Activated naive CD4-positive, alpha-beta T cell treated with anti-CD3 and anti-CD28 coated beads, Interleukin-2, amount 10 ng/mL, durations not matched to agents 7 days and 5 days (primary cell): Measurements from ENCODE around the gene PGLYRP1.

ENCODE experiments used
- CTCF ChIA-PET: fragments of 350-600 bp; sonication (Branson Sonifier 250); formaldehyde crosslinking; loops from one replicate; lab custom pipeline; 2021; ENCODE audit warnings: antibody characterized with exemption; lab: Charles Lee
- DNase-seq: peaks from one replicate; pipeline ENCODE4 v3.0.0-alpha.2; 2020
- H3K27ac Mint-ChIP-seq: one replicate; pipeline ENCODE4 v1.8.0; 2021; ENCODE audit warnings: mild to moderate bottlenecking, moderate library complexity, mixed read lengths
- H3K27me3 Mint-ChIP-seq: one replicate; pipeline ENCODE4 v1.8.0; 2021; ENCODE audit warnings: mild to moderate bottlenecking, mixed read lengths
- H3K36me3 Mint-ChIP-seq: one replicate; pipeline ENCODE4 v1.8.0; 2021; ENCODE audit warnings: mixed read lengths
- H3K4me1 Mint-ChIP-seq: one replicate; pipeline ENCODE4 v1.8.0; 2021; ENCODE audit warnings: mixed read lengths
- H3K4me3 Mint-ChIP-seq: one replicate; pipeline ENCODE4 v1.8.0; 2021; ENCODE audit warnings: mild to moderate bottlenecking, moderate library complexity, mixed read lengths
- H3K9me3 Mint-ChIP-seq: one replicate; pipeline ENCODE4 v1.8.0; 2021; ENCODE audit warnings: mixed read lengths

Gene PGLYRP1

DNA sequence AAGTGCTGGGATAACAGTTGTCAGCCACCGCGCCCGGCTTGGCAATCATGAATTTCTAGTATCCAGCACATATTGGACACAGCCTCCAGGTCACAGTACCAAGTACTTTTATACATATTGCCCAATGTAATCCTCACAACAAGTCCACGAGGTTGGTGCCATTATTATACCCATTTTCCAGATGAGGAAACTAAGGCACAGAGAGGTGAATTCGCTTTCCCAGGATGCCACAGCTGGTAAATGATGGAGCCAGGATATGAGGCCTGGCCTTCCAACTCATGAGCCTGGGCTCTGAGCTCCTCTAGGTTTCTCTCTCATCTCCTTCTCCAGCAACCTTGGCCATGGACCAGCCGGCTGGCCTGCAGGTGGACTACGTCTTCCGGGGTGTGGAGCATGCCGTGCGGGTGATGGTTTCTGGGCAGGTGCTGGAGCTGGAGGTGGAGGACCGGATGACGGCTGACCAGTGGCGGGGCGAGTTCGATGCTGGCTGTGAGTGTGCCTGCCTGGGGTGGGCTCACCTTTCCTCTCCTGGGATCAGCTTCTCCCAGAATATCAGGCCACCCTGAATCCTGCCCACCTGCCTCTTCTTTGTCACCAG is 20.1 kb downstream of the PGLYRP1 start:
- no peak overlapping the region for H3K4me3 Mint-ChIP-seq
- no peak overlapping the region for H3K27ac Mint-ChIP-seq
- peaks cover 17% of the 10 kb centered on the region for H3K27me3 Mint-ChIP-seq
- H3K4me1 Mint-ChIP-seq = peaks cover 33% of the 10 kb centered on the region
- no peak for DNase-seq
- CTCF ChIA-PET = no interaction called here
- H3K36me3 Mint-ChIP-seq = peaks cover 4% of the 10 kb centered on the region
- H3K9me3 Mint-ChIP-seq = no peaks in the 10 kb centered on the region

GRCh38 chr19:46000491-46001246 is 22.2 kb downstream of the PGLYRP1 start:
- CTCF ChIA-PET = no interaction called here
- H3K27me3 Mint-ChIP-seq = peaks cover 17% of the 10 kb centered on the region
- H3K4me1 Mint-ChIP-seq = peaks cover 33% of the 10 kb centered on the region
- DNase-seq = peak; percentile 86
- H3K36me3 Mint-ChIP-seq = no peaks in the 10 kb centered on the region
- H3K9me3 Mint-ChIP-seq = no peaks in the 10 kb centered on the region
- no peak overlapping the region for H3K27ac Mint-ChIP-seq
- H3K4me3 Mint-ChIP-seq = peak overlapping the region; percentile 70

GRCh38 chr19:45999653-46000121 is 23.2 kb downstream of the PGLYRP1 start:
- DNase-seq = peak; percentile 37
- no peak overlapping the region for H3K27ac Mint-ChIP-seq
- H3K9me3 Mint-ChIP-seq = no peaks in the 10 kb centered on the region
- CTCF ChIA-PET = no interaction called here
- peak overlapping the region; percentile 5 for H3K4me3 Mint-ChIP-seq
- H3K27me3 Mint-ChIP-seq = peaks cover 17% of the 10 kb centered on the region
- no peaks in the 10 kb centered on the region for H3K36me3 Mint-ChIP-seq
- H3K4me1 Mint-ChIP-seq = peaks cover 33% of the 10 kb centered on the region

DNA sequence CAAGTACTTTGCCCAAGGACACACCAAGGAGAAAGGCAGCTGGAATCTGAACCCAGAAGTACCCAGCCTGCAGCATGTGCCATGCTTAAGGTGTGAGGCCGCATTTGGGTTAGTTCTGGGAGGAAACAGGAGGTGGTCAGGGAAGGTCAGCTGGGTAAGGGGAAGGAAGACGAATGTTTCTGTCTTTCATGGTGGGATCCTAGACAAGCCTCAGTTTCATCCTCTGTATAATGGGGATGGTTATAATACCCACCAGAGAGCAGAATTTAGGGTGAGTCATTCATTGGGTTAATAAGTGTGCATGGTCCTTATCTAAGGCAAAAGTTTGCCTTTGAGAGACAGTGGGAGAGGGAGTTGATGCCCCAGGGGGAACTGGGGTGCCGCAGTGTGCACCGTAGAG is 24.0 kb downstream of the PGLYRP1 start:
- no peaks in the 10 kb centered on the region for H3K36me3 Mint-ChIP-seq

GRCh38 chr19:45996933-45997332 is 25.9 kb downstream of the PGLYRP1 start:
- Mint-ChIP-seq H3K27ac (no peak overlapping the region), H3K36me3 (no peaks in the 10 kb centered on the region), H3K4me3 (peak overlapping the region; percentile 3), H3K27me3 (peaks cover 17% of the 10 kb centered on the region), H3K9me3 (no peaks in the 10 kb centered on the region), H3K4me1 (peaks cover 35% of the 10 kb centered on the region)
- no peak for DNase-seq
- CTCF ChIA-PET = no interaction called here

More for the DNA sequence above, 24.0 kb downstream of the PGLYRP1 start:
- CTCF ChIA-PET = interaction anchor here (1.4 kb wide), 1 partner anchor 12 kb away, joined by 4 read pairs; no protein-coding TSS in a partner anchor
- Mint-ChIP-seq H3K4me3 (no peak overlapping the region), H3K27ac (no peak overlapping the region), H3K27me3 (peaks cover 17% of the 10 kb centered on the region), H3K9me3 (no peaks in the 10 kb centered on the region), H3K4me1 (peaks cover 35% of the 10 kb centered on the region)
- DNase-seq = no peak

DNA sequence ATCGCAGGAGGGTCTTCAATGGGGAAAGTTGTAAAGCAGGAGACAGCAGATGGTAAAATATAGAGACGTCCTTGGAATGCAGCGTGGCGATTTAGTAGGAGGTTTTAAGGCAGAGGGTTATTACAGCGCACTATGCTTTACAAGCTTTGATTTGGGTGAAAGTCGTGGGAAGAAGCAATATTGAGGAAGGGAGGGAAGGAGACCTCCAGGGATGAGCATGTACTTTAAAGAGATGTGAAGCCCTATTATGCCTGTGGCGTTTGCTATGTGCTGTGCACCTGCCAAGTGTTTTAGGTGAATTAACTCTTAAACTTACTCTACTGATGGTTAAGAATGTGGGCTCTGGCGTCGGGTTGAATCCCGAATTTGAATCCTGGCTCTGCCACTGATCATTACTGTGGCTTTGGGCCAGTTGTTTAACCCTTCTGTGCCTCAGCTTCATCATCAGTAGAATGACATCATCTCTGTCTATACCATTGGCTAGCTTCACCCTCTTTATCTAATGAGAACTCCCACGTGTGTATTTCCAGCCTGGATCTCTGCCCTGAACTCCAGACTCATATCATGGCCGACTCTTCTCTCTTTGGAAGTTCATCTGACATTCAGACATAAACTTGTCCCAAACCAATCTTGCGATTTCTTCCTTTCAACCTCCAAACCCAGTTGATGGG is 27.0 kb downstream of the PGLYRP1 start:
- no peaks in the 10 kb centered on the region for H3K36me3 Mint-ChIP-seq
- CTCF ChIA-PET = interaction anchor here (0.6 to 1.8 kb wide), 4 partner anchors 11 to 227 kb away, joined by 3 to 7 read pairs (median 3); partner anchors contain the start of gene SIX5
- peaks cover 27% of the 10 kb centered on the region for H3K4me1 Mint-ChIP-seq
- H3K27ac Mint-ChIP-seq = no peak overlapping the region
- no peak for DNase-seq
- peaks cover 24% of the 10 kb centered on the region for H3K27me3 Mint-ChIP-seq
- H3K4me3 Mint-ChIP-seq = no peak overlapping the region
- H3K9me3 Mint-ChIP-seq = no peaks in the 10 kb centered on the region

DNA sequence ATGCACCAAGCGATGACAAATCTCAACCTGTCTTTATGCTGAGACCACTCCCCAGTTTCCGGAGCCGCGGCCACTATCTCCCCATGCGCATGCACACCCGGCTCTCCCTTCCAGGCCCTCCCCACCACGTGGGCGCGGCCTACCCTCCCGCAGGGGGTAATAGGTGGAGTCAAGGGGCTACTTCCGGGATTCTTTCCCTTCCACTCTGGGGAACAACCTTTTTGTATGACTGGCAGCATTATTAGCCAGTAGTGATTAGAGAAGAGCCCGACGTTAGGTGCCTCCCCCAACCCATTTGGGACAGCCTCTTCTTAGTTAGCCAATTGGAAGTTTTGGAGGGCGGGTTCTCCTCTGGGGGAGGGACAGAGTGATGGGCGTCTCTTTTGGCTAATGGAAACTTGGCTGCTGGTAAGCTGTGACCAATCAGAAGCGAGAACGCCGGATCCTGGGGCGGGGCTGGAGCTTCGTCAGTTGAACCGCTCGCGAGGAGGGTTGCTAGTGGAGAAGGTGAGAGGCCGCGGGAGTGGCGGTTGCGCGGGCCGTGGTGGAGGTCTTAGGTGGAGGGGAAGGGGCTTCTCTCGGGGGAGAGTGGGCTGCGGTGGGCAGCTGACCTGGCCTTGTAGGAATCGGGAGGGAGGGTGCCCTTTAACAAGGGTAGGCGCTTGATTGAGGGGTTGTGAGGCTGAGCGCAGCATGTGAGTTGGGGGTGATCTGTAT is 27.7 kb downstream of the PGLYRP1 start, which contains the start of gene CCDC61:
Gene CCDC61, plus strand, starts transcription at position 470 of the 717 bp plus-strand sequence. CDS start 7,552 bp downstream, outside the sequence.
- Mint-ChIP-seq H3K27ac (no peak within 1 kb of the TSS), H3K27me3 (peaks cover 23% of the 10 kb centered on the region), H3K4me1 (peaks cover 21% of the 10 kb centered on the region), H3K9me3 (no peaks in the 10 kb centered on the region), H3K36me3 (no peaks in the 10 kb centered on the region), H3K4me3 (no peak within 1 kb of the TSS)
- DNase-seq = peak; percentile 97
- CTCF ChIA-PET = interaction anchor here (0.6 to 1.8 kb wide), 4 partner anchors 11 to 226 kb away, joined by 3 to 7 read pairs (median 3); partner anchors contain the start of gene SIX5

DNA sequence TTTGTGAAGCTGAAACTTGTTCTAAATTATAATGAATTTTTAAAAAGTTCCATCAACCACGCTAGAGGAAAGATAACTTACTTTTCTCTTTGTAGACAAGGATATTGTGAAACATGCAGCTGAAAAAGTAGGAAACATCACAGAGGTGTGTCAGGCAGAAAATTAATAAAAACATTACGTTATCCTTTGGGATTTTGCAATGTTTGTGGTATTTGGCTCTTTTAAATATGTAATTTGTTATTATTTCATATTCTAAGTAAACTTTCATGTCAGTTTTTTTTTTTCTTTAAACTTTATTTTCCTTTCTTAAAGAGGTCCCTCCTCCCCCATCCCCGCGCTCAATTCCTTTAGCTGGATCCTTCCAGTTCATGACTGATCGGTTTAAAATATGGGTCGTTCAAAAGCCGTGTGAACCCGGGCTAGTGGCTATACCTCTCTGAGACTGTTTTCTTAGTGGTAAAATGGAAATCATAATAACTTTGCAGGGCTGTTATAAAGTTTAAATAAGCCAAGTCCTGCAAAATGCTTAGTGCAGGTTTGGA is 28.3 kb downstream of the PGLYRP1 start:
- Mint-ChIP-seq H3K27me3 (peaks cover 24% of the 10 kb centered on the region), H3K27ac (no peak overlapping the region), H3K4me1 (peaks cover 14% of the 10 kb centered on the region), H3K36me3 (no peaks in the 10 kb centered on the region), H3K4me3 (no peak overlapping the region), H3K9me3 (no peaks in the 10 kb centered on the region)
- DNase-seq = no peak
- CTCF ChIA-PET = interaction anchor here (1.0 to 1.8 kb wide), 3 partner anchors 15 to 225 kb away, joined by 3 to 7 read pairs (median 3); partner anchors contain the start of gene SIX5

- no peak for DNase-seq
- Mint-ChIP-seq H3K4me1 (peaks cover 2% of the 10 kb centered on the region), H3K9me3 (no peaks in the 10 kb centered on the region), H3K27ac (no peak overlapping the region), H3K36me3 (no peaks in the 10 kb centered on the region), H3K4me3 (no peak overlapping the region), H3K27me3 (peaks cover 39% of the 10 kb centered on the region)
- CTCF ChIA-PET = no interaction called here
Measured at GRCh38 chr19:45990113-45990728, 32.6 kb downstream of the PGLYRP1 start.

- H3K27ac Mint-ChIP-seq = no peak overlapping the region
- peaks cover 43% of the 10 kb centered on the region for H3K27me3 Mint-ChIP-seq
- no peaks in the 10 kb centered on the region for H3K9me3 Mint-ChIP-seq
- H3K4me3 Mint-ChIP-seq = no peak overlapping the region
- no peak for DNase-seq
- H3K36me3 Mint-ChIP-seq = no peaks in the 10 kb centered on the region
- CTCF ChIA-PET = no interaction called here
- no peaks in the 10 kb centered on the region for H3K4me1 Mint-ChIP-seq
Measured at GRCh38 chr19:45985321-45985720, 37.5 kb downstream of the PGLYRP1 start.

DNA sequence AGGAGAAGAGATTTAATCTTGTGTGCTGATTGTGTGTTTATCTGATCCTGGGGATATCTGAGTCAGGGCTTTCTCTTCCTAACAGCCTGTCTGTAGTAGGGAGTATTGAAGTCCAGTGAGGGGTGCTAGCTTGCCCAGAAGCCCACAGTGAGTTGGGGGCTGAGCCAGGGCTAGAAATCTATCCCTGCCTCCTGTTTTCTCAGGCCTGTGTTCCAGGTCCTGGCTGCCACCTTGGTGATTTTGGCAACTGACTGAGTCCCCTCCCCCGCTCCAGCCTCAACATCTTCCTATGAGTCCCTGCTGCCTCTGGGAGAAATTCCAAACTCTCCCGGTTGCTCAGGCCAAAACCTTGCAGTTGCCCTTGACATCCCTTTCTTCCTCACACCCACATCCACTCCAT is 41.5 kb downstream of the PGLYRP1 start:
- CTCF ChIA-PET = no interaction called here
- Mint-ChIP-seq H3K4me1 (no peaks in the 10 kb centered on the region), H3K4me3 (no peak overlapping the region), H3K27ac (no peak overlapping the region), H3K9me3 (no peaks in the 10 kb centered on the region), H3K27me3 (peaks cover 43% of the 10 kb centered on the region), H3K36me3 (no peaks in the 10 kb centered on the region)
- DNase-seq = no peak

- CTCF ChIA-PET = no interaction called here
- Mint-ChIP-seq H3K4me1 (peaks cover 2% of the 10 kb centered on the region), H3K36me3 (no peaks in the 10 kb centered on the region), H3K27me3 (peaks cover 68% of the 10 kb centered on the region), H3K27ac (no peak overlapping the region), H3K9me3 (no peaks in the 10 kb centered on the region), H3K4me3 (no peak overlapping the region)
- DNase-seq = no peak
Measured at GRCh38 chr19:45978156-45978555, 44.7 kb downstream of the PGLYRP1 start.

DNA sequence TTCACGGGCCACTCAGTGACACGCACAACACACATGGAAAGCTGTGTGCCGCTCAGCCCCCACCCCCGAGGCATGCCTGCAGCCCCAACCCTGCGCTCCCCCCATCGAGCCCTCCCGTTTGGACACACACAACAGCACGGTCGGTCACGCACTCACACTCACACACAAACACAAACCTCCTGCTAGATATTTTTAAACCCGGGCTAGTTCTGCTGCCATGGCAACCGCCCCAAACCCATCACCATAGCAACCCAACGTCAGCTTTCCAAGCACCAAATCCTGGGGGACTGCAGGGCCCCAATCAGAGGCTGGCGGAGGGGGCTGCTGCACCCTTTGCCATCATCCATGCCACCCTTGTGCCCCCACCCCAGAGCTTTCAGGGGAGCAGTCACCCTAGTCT is 46.7 kb downstream of the PGLYRP1 start:
- Mint-ChIP-seq H3K4me1 (peaks cover 16% of the 10 kb centered on the region), H3K27ac (no peak overlapping the region), H3K9me3 (no peaks in the 10 kb centered on the region), H3K4me3 (no peak overlapping the region), H3K27me3 (peaks cover 79% of the 10 kb centered on the region), H3K36me3 (no peaks in the 10 kb centered on the region)
- DNase-seq = no peak
- CTCF ChIA-PET = no interaction called here
